BJ (cell line): ENCODE results near the gene DNER. TPM values are rescaled to one million over a fixed set of nuclear protein-coding genes. Genes with fewer than 3 reads are reported as not detected.

Source experiments
- CTCF ChIA-PET: fragments of 350-600 bp; formaldehyde crosslinking; extraction: SDS; loops from one replicate; lab custom pipeline; 2021; ENCODE audit warnings: antibody characterized with exemption, inconsistent platforms; lab: Yijun Ruan, JAX
- POLR2A ChIA-PET: fragments of 300-600 bp; sonication (Branson Sonifier 250); formaldehyde crosslinking; extraction: SDS; loops from one replicate; lab custom pipeline; 2021; ENCODE audit warnings: antibody characterized with exemption; lab: Charles Lee
- DNase-seq: peaks from one replicate; pipeline ENCODE4 v3.0.0-alpha.2; 2011; ENCODE audit warnings: low read depth
- H3K27me3 ChIP-seq: 2 replicates; pipeline ENCODE4 v1.6.0; 2011; ENCODE audit warnings: low read length; ENCODE audit not compliant: control insufficient read depth, insufficient read depth
- H3K36me3 ChIP-seq: 2 replicates; pipeline ENCODE4 v1.5.1; 2011; ENCODE audit warnings: low read length; ENCODE audit not compliant: control insufficient read depth, insufficient read depth
- H3K4me3 ChIP-seq: 2 replicates; pipeline ENCODE4 v1.5.1; 2011; ENCODE audit warnings: low read depth, mild to moderate bottlenecking, control low read depth, low read length
- polyA plus RNA-seq: library from polyadenylated mRNA; depleted of rRNA; stranded (reverse); fragments of >200 nt; gene quantifications from 2 replicates; pipeline ENCODE4 v1.2.3, GENCODE V29; 2011
- TF ChIP-seq, protein P1 (sequence below): IDR thresholded peaks from 2 replicates; pipeline ENCODE4 v1.5.1; 2011; ENCODE audit warnings: low read depth, mild to moderate bottlenecking, control low read depth, inconsistent platforms, low read length, moderate library complexity; ENCODE audit not compliant: insufficient read depth

The DNER gene
- polyA plus RNA-seq, 1 experiment = 0.02 TPM

DNA sequence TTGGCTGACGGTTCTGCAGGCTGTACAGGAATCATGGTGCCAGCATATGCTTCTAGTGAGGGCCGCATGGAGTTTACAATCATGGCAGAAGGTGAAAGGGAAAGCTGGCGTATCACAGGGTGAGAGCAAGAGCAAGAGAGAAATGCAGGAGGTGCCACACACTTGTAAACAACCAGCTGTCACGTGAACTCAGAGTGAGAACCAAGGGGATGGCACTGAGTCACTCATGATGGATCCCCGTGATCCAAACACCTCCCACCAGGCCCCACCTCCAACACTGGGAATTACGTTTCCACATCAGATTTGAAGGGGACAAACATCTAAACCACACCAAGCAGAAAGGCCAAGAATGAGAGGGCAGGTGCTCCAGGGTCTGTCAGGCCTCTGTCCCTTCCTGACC is 258.3 kb downstream of the DNER start:
- DNase-seq = no peak
- Histone ChIP-seq H3K36me3 (no peaks in the 10 kb centered on the region), H3K4me3 (no peak overlapping the region), H3K27me3 (0 out of 2 replicates have a peak, but pooled peaks cover 4% of the 10 kb centered on the region)
- TF ChIP-seq, protein P1, sequence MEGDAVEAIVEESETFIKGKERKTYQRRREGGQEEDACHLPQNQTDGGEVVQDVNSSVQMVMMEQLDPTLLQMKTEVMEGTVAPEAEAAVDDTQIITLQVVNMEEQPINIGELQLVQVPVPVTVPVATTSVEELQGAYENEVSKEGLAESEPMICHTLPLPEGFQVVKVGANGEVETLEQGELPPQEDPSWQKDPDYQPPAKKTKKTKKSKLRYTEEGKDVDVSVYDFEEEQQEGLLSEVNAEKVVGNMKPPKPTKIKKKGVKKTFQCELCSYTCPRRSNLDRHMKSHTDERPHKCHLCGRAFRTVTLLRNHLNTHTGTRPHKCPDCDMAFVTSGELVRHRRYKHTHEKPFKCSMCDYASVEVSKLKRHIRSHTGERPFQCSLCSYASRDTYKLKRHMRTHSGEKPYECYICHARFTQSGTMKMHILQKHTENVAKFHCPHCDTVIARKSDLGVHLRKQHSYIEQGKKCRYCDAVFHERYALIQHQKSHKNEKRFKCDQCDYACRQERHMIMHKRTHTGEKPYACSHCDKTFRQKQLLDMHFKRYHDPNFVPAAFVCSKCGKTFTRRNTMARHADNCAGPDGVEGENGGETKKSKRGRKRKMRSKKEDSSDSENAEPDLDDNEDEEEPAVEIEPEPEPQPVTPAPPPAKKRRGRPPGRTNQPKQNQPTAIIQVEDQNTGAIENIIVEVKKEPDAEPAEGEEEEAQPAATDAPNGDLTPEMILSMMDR = no peak
- ChIA-PET CTCF (no interaction called here), POLR2A (no interaction called here)

DNA sequence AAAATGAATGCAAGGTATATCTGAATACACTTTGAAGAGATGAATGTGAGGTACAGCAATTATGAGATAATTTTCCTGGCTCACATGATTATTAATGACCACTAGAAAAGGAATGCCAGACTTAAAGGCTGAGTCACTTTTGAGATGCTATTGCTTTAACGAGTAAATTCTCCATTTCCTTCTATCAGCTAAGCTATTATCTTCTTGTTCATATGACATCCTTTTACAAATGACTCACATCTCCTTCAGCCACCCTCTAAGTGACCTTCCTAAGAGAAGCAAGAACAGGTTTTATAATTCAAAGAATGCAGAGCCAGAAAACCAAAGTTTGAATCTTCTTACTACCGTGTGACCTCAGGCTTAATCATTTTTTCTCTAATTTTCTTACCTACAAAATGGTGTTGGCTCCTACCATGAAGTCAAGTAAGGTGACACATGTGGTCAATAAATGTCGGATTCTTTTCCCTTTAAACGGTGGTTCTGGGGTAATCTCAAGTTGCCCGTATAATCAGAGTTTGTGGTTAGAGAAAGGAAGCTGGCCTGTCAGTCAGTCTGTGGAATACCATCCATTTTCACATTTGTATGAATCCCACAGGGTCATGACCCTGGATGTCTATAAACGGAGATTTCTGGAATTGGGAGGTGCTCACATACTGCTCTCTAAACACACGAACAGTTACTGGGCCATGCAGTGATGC is 259.3 kb downstream of the DNER start:
- Histone ChIP-seq H3K27me3 (0 out of 2 replicates have a peak, but pooled peaks cover 2% of the 10 kb centered on the region), H3K4me3 (no peak overlapping the region), H3K36me3 (no peaks in the 10 kb centered on the region)
- DNase-seq = peak; percentile 88
- TF ChIP-seq, protein P1 = no peak
- ChIA-PET POLR2A (interaction anchor here (0.6 kb wide), 1 partner anchor 9 kb away, joined by 3 read pairs; no protein-coding TSS in a partner anchor), CTCF (interaction anchor here (0.8 to 1.3 kb wide), 2 partner anchors 13 to 127 kb away, joined by 3 read pairs; no protein-coding TSS in a partner anchor)

DNA sequence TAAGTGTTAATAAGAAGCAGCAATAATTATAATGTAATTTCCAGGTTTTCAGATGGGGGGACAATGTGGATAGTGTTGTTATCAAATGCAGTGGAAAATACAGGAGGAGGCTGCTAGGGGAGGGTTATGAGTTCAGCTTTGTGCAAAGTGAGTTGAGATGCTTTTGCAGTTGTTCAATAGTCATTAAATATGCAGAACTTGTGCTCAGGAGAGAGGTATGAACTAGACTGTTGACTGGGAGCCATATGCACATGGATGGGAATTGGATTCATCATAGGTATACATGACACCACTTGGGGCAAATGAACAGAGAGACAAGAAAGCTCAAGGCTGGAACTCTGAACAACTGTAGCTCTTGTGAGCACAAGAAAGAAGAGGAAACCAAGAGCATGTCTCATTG is 261.1 kb downstream of the DNER start:
- H3K4me3 ChIP-seq = no peak overlapping the region
- TF ChIP-seq, protein P1 = no peak
- DNase-seq = no peak
- no peaks in the 10 kb centered on the region for H3K36me3 ChIP-seq
- POLR2A ChIA-PET = no interaction called here
- CTCF ChIA-PET = interaction anchor here (1.2 to 1.4 kb wide), 2 partner anchors 8 to 19 kb away, joined by 4 to 6 read pairs; no protein-coding TSS in a partner anchor
- no peaks in the 10 kb centered on the region for H3K27me3 ChIP-seq

DNA sequence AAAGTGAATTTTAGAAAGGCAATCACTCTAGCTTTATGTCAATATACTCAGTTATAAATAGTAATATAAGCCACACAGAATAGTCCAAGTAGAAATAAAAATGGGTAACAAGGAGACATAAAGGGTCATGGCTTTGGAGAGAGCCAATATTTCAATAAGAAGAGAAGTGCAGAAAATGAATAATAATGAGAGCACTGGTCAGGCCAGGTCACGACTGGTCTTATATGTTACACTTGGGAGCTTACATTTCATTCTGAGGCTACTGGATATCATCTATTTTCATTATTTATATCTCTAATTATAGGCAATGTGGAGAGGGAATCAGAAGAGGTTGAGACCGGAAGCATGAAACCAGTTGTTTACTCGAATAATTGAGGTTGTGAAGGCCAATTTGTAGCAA is 262.5 kb downstream of the DNER start:
- CTCF ChIA-PET = interaction anchor here (1.0 kb wide), 1 partner anchor 19 kb away, joined by 3 read pairs; no protein-coding TSS in a partner anchor
- DNase-seq = no peak
- TF ChIP-seq, protein P1 = no peak
- POLR2A ChIA-PET = no interaction called here
- H3K4me3 ChIP-seq = no peak overlapping the region
- H3K36me3 ChIP-seq = no peaks in the 10 kb centered on the region
- no peaks in the 10 kb centered on the region for H3K27me3 ChIP-seq

DNA sequence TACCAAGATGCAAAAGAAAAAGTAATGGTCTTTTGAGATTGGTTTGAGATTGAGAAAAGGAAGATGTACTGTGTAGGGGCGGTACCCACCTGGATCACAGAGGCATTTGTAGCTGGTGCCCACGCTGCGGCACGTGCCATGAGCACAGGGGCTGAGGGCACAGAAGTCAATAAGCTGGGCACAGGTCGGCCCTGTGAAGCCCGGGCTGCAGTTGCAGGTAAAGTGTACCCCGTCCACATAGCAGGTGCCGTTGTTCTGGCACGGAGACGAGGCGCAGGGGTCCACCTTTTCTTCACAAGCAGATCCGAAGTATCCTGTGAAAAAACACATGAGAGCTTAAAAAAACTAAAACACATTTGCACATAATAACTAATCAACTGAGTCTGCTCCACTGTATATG is 267.1 kb downstream of the DNER start:
- H3K4me3 ChIP-seq = no peak overlapping the region
- CTCF ChIA-PET = interaction anchor here (1.6 kb wide), 1 partner anchor 15 kb away, joined by 3 read pairs; no protein-coding TSS in a partner anchor
- POLR2A ChIA-PET = no interaction called here
- no peak for DNase-seq
- no peaks in the 10 kb centered on the region for H3K27me3 ChIP-seq
- TF ChIP-seq, protein P1 = no peak
- no peaks in the 10 kb centered on the region for H3K36me3 ChIP-seq
